Measurements from ENCODE around the gene SCYGR5.
"Not testable (repeated sequence)": the region's sequence is repeated elsewhere in the genome, so short reads cannot be mapped to it uniquely, and the experiment has no call there.

The SCYGR5 gene, protein sequence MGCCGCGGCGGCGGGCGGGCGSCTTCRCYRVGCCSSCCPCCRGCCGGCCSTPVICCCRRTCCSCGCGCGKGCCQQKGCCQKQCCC

DNA sequence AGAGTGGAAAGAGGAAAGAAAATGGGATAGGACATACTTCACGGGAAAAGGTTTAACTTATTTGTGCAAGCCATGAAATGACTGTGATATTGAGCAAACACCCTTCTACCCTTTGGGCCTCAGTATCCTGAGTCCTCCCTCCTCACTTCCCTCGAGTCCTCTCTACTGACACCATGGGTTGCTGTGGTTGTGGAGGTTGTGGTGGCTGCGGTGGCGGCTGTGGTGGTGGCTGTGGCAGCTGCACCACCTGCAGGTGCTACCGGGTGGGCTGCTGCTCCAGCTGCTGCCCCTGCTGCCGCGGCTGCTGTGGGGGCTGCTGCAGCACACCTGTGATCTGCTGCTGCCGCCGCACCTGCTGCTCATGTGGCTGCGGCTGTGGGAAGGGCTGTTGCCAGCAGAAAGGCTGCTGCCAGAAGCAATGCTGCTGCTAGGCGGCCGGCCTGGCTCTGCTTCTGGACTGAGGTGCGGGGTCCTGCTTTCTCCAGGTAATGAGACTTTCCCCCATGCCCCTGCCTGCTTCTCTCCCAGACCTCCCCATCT lies at the start of gene SCYGR5:
TSS of gene SCYGR5 (plus strand) at position 174 of the 540 bp plus-strand sequence. CDS start at position 174, 0 bp downstream.
- not testable (repeated sequence) for DNase-seq

DNA sequence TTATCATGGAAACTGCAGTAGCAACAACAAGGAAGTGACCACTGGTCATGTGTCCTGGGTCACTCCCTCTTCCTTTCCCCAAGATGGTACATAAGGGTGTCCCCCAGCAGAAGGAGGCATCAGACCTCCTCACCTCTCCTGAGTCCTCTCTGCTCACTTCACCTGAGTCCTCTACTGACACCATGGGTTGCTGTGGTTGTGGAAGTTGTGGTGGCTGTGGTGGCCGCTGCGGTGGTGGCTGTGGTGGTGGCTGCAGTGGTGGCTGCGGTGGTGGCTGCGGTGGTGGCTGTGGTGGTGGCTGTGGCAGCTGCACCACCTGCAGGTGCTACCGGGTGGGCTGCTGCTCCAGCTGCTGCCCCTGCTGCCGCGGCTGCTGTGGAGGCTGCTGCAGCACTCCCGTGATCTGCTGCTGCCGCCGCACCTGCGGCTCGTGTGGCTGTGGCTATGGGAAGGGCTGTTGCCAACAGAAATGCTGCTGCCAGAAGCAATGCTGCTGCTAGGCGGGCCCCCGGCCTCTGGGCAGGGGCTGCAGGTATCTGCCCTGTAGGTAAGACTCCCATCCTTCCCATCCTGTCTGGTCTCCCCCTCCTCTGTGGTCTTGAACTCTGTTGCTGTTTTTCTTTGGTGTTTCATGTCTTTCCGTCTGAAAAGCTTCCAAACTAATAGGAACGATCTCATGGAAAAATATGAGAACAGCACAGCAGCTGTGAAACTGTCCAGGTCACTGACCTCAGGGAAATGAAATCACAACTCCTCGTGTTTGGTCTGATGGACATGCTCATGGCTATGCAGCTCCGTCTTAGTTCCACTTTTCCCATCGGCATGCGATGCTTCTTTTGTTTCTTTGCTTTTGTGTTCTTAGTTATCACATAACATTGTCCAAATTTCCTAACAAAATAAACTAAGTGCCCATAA lies 49.0 kb upstream of the SCYGR5 start, which contains the start of gene SCYGR4:
TSS of gene SCYGR4 (plus strand) at position 183 of the 915 bp plus-strand sequence. CDS start at position 183, 0 bp downstream.
- no peak for DNase-seq

DNA sequence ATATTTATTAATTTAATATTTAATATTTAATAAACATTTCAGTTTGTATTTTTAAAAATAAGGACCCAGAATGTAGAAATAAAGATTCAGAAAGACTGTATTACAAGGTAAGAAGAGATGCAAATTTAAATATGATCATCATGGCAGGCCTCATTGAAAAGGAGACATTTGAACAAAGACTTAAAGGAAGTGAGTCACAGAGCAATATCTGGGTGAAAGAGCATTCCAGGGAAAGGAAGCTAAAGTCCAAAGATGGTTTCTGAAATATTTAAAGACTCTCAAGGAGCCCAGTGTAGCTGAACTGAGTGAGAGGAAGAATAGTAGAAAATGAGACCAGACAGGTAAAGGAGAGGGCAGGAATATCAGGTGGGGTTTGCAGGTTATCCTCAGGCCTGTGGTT lies 43.4 kb upstream of the SCYGR5 start:
- no peak for DNase-seq

DNA sequence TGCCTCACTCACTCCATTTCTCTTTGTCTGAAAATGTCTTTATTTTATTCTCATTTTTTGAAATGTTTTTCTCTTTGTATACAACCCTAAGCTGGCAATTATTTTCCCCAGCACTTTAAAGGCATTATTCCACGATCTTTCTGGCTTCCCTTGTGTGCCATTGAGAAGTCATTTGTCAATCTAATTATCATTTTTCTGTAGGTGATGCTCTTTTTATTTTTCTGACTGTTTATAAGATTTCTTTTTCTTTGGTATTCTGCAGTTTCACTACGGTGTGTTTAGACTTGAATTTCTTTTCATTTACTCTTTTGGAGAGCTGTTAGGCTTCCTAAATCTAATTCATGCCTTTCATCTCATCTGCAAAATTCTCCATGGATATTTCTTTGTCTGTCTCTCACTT lies 41.2 kb upstream of the SCYGR5 start:
- DNase-seq = no peak

DNA sequence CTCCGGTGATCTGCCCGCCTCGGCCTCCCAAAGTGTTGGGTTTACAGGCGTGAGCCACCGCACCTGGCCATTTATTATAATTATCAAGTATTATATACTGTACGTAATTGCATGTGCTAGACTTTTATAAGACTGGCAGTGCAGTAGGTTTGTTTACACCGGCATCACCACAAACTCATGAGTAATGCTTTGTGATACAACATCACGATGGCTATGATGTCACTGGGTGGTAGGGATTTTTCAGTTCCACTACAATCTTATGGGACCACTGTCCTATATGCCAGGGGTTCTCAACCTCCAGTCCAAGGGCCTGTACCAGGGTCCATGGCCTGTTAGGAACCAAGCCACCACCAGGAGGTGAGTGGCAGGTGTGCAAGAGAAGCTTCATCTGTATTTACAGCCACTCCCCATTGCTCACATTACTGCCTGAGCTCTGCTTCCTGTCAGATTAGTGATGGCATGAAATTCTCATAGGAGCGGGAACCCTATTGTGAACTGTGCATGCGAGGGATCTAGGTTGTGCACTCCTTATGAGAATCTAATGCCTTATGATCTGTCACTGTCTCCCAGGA lies 39.9 kb upstream of the SCYGR5 start:
- no peak for DNase-seq

DNA sequence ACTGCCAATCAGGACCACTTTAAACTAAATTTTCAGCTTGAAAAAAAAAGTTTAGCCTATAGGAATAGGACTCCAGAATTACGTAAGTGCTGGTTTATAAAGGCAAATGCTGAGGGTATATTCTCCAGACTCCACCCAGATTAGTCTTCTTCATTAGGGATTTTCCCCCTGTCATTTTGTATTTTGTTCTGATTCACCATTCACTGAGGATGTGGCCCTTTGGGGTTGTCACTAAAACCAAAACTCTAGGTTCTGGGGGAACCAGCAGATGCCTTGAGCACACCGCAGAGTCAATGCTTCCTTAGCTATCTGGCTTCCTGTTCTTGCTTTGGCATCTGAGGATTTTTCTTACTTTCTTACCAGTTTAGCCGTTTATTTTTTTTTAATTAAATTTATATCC lies 38.8 kb upstream of the SCYGR5 start:
- no peak for DNase-seq

DNA sequence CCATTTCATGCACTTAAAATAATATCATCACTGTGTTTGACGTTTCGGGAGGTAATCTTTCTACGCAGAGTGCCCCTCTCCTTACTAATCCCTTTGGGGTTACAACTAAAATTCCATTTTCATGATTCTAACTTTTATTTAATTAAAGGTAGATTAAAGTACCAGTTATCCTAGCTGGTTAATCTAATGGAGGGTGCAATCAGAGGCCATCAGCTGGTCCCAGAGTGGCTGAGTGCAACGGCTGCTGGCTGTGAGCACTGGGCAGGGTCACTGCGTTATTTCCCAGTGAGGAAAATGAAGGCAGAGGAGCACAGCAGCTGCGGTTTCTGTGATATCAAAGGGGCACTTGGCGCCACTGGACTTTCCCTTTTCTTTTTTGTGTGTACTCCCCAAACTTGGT lies 37.2 kb upstream of the SCYGR5 start:
- DNase-seq = no peak

DNA sequence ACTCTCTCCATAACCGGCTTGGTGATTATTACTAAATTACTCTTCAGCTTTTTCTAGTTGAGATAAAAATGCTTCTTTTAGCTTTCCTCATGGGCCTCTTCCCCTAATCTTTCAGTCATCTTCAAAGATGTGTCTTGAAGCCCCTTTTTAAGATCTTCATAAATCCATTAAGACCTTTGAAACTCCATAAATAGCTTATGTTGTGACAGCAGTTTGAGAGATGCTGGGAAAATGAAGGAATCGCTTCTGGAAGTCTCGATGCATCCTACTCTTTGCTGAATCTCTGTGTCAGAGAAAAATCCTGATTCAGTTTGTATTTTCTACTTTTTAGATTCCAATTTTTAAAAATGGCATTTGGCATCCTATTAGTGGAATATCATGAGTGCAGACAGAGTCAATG lies 36.3 kb upstream of the SCYGR5 start:
- no peak for DNase-seq

DNA sequence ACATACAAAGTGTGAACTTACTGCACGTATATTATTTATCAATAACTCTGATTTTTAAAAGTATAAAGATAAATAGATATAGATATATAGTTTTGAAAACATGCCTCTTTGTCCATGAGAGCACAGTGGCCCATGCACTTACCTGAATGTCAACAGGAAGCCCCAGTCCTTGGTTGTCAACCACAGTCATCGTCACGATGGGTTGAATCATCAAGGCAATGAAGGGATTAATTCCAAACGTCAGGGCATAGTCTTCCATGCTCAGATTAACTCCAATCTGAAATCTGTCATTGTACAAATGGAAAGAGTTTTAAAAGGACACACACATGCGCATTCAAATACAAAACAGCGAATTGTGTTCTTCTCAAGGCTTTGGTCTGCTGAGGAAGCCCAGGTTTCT lies 33.8 kb upstream of the SCYGR5 start:
- no peak for DNase-seq

DNA sequence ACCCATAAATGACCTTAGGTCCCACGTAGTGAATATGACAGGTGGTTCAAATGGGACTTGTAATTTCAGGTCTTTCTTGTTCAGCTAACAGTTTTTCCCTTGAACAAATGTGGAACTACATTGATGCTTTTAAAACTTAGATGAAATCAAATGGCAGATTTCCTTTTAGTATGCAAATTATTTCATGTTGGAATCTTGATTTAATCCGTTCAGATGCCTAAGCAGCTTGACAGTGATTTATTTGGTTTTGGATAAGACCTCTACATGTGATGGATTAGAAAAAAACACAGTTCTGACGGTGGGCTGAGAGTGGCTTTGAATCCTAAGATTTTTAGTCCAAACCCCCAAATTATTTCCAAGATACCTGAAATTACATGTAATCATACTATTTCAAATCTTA lies 32.4 kb upstream of the SCYGR5 start:
- no peak for DNase-seq

DNA sequence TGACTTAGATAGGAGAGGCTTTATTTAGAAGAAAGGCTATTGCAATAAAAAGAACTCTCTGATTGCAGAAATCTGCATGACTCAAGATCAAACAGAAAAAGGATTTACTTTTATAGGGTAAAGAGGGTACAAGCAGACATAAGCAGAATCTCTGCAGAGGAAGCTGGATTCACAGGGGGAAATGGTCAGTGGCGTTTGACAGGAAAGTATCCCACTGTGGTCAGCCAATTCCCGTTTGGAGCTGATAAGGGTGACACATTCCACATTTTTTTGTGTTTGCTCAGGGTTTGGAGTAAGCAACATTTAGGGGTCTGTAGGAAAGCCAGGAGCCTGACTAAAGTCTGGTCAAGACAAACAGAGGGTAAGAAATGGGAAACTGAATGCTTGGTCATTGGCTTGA lies 23.9 kb upstream of the SCYGR5 start:
- no peak for DNase-seq

DNA sequence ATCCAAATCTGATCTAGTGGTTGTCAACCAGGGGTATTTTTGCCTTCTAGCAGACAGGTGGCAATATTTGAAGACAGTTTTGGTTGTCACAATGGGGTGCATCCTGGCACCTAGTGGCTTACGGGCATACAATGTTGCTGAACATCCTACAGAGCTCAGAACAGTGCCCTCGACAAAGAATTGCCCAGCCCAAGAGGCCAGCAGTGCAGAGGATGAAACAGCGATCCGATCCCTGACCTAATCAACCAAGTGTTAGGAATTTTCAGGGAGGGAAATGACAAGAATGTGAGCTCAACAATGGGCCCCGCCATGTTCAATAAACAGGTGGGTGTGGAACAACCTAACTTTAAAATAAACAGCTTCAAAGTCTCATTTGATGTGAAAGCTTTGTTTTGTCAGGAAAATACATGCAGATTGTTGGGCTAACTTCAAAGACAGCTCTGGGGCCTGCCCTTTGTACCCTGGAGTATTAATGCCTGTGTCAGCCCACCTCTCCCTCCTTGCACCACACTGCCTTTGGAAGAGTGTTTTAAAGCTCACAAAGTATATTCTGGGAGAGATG lies 22.5 kb upstream of the SCYGR5 start:
- no peak for DNase-seq

DNA sequence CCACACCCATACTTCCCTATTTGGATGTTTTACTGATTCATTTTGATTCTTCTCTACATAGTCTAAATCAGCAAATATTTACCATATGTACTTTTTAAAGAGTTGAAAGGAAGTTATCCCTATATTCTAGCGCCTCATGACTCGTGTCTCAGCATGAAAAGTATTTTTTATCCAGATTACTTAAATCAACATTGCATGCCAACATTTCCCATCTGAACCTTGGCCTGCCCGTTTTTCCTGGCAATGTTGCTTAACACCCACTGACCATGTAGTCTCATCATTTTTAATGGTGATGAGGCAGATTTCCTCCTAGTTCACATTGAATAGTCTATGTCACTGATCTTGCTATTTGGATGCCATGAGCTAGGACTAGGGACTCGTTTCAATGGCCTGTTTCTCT lies 13.2 kb upstream of the SCYGR5 start:
- DNase-seq = no peak

DNA sequence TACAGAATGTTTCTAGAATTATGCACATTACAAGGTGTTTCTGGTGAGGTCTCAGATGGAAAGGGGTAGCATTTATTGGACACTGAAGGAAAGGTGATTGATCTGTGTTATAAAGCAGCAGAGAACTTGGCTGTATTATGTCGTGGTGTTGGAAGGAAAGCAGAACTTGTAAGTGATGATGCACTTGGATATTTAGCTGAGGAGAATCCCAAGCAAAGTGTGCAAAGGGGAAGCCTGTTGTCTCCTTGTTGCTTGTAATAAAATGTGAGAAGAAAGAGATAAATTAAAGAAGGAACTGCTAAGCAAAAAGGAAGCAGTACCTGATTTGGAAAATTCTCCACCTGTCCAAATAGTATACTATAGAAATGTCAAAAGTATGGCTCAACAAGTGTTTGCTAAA lies 12.2 kb upstream of the SCYGR5 start:
- DNase-seq = no peak

DNA sequence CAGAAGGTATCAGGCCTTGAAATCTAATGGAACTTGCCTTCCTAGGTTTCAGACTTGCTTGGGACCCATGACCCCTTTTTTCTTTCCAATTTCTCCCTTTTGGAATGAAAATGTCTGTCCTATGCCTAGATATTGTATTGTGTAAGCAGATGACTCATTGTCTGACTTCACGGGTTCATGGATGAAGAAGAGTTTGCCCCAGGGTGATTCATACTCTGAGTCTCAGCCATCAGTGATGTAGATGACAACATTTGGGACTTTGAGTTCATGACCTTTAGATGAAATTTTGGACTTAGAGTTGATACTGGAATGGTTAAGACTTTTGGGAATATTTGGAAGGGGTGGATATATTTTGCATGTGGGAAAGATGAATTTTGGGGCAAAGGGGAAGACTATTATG lies 11.2 kb upstream of the SCYGR5 start:
- no peak for DNase-seq

DNA sequence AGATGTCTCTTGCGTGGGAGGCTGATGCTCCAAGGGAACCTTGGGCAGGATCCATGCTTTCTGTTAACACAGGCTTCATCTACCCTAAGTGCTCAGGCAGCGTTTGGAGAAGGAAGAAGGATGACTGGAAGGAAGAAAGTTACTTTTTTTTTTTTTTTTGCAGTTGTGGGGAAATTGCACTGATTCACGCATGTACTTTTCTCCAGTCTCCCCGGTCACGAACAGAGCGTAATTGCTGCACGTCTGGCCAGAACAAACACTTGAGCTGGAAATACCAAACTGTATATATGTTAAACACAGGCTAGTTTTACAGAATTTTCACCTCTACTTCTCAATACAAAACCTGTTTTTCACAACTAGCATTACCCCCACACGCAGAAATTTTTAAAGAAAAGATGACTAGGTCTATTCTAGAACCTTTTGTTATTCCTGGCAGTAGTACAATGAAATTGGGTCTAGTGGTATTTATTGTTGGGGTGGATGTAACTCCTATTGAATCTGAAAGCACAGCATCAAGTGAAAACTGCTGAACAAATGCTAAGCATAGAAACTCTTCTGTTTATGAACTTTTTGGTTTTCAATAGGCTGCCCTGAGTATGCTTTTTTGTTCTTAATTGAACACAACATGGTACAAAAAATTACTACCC lies 9.3 kb upstream of the SCYGR5 start:
- no peak for DNase-seq

DNA sequence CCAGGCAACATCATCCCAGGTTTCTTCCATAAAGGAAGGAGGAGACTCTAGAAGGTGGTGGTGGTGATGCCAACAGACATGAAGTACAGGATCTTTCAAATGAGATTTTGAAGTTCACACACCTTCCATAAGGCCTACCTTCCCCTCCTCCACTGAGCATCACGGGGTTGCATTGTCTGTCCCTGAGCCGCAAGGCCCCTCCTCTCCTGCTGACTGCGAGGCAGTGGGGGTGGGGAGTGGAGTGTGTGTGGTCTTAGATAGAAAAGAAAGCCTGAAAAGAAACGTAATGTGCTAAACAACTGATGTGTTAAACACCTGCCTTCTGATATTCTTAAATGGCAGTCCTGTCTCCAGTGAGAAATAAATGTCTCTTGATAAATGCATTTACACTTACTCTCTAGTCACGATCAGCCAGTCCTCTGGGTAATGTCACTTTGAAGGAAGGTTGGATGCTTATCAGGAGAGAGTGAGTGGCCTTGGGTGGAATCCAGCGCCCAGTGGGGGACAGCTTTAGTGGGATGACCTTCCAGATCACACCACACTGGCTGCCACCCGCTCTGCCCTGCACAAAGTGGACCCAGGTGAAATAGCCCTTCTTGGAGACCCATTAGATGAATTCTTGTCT lies 5.5 kb upstream of the SCYGR5 start:
- no peak for DNase-seq

DNA sequence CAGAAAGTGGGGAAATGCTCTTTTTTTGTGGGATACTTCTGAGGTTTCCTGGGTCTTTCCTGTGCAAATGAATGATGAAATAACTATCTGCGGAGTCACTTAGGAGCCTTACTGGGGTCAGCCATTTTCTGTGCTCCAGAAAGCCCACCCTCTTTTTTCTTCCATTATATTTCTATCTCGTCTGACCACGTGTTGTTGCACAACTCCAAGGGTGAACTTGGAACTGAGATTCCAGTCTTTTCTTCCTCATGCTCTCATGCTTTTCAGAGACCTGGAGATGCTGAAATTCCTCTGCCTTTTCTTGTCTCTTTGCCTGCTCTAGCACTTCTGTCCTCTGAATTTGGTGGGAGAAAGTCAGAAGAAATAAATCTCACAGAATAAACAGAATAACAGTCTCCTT lies 4.8 kb upstream of the SCYGR5 start:
- no peak for DNase-seq

DNA sequence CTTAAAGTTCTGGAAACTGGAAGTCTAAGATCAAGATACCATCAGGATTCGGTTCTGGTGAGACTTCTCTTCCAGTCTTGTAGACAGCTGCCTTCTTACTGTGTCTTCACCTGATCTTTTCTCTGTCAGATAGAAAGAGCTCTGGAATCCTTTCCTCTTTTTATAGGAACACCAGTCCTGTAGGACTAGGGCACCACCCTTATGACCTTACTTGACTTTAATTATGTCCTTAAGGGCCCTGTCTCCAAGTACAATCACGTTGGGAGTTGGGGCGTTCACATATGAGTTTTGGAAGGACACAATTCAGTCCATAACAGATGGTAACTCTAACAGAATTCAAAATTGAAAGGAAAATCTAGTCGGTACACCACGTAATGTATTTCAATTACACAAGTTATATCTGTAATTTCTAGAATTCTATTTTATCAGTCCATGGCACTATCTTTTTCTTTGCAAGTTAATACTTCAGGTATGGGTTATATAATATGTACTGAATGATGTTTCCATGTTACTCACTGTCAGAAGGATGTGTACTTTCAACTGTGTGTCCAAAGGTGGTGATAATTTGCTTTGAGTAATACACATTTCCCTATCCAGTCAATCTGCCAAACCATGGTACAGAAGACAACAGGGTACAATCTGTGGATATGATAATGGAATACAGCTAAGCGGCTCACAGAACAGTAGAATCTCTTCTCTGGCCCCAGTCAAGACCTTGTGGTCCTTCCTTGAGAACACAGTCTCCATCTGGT lies 1.2 kb upstream of the SCYGR5 start:
- DNase-seq = no peak

DNA sequence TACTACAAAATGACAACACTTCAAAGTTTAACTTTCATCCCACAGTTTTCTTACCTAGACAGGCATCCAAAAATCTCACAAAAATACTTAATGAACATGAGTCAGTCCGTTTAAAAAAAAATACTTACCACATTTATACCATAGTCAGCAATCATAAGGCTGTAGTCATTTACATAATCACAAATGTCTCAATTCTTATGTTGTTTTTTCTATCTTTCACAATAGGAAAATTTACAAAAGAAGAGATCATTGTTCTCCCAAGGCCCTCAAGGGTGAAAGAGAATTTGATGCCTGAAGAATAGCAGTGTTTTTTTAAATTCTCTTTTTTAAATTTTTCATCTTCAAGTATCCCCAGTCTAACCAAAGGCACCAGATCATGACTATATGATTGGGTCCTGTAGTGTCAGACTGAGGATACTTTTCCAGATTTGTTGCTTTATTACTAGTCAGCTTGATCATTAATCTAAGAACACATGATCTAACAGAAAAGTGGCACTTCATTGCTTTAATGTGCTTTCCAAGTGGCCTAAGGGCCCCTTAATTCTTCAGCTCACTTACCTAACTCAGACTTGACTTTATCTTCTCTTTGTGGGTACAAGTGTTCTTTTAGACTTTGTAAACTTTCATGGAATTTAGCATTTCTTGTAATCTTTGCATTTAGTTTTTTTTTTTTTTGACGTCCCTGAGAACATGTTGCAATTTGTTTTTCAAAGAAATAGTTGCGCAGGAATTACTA lies 4.7 kb downstream of the SCYGR5 start:
- DNase-seq = no peak

DNA sequence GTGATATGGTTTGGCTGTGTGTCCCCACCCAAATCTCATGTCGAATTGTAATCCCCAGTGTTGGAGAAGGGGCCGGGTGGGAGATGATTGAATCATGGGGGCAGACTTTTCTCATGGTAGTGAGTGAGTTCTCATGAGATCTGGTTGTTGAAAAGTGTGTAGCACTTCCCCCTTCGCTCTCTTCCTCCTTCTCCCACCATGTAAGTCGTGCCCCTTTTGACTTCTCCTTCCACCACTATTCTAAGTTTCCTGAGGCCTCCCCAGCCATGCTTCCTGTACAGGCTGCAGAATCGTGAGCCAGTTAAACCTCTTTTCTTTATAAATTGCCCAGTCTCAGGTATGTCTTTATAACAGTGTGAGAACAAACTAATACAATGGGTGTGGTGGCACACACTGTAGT lies 7.0 kb downstream of the SCYGR5 start:
- not testable (repeated sequence) for DNase-seq

Data from NCI-H1930 (cell line).